ENCODE measurements around the gene NDUFAF7.
"Not testable (repeated sequence)": the region's sequence is repeated elsewhere in the genome, so short reads cannot be mapped to it uniquely, and the experiment has no call there.

Gene NDUFAF7

GRCh38 chr2:37283207-37283606, 51.7 kb downstream of the NDUFAF7 start:
- no peak for DNase-seq

GRCh38 chr2:37284381-37284780, 52.9 kb downstream of the NDUFAF7 start:
- no peak for DNase-seq

DNA sequence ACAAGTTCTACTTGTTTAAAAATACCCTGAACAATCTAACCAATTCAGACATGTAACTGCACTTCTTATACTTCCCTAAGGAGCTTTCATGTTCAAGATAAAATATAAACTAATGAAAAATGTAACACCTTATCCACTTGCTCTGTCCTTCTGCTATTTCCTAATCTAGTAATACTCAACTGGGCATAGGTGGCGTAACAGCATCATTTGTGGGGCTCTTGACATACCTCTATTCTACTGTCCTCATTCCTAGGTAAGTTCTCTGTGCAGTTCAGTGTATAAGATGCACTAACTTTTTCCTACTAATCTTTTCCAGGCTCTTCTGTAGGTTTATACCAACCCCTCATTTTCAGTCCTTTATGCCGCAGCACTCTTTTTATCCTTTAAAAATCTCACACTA, 56.5 kb downstream of the NDUFAF7 start:
- no peak for DNase-seq

DNA sequence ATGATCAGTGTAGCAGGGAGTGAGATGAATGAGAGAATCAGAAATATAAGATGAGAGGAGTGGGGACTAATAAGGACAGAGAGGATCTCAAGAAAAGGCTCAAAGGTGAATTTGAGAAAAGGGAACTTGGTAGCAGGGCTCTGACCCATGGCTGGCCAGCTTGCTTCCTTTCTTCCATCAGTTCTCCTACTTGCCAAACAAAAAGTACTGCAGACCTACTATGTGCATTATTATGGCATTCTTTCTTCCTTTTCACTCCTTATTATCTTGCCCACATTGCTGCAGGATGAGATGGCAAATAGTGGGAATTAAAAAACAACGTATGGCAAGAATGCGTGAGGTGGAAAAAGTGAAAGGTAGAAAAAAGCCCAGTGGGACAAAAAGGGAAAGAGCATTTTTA, 60.2 kb downstream of the NDUFAF7 start:
- no peak for DNase-seq

DNA sequence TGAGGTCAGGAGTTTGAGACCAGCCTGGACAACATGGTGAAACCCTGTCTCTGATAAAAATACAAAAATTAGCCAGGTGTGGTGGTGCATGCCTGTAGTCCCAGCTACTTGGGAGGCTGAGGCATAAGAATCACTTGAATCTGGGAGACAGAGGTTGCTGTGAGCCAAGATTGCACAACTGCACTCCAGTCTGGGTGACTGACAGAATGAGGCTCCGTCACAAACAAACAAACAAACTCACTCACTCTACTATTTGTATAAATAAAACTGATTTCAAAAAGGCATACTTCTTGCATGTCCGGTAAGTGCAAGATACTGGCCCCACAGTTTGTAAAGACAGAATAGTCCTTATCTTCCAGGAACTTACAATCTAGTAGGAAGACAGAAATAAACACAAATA, 63.4 kb downstream of the NDUFAF7 start:
- not testable (repeated sequence) for DNase-seq

GRCh38 chr2:37295469-37296073, 64.1 kb downstream of the NDUFAF7 start:
- no peak for DNase-seq

DNA sequence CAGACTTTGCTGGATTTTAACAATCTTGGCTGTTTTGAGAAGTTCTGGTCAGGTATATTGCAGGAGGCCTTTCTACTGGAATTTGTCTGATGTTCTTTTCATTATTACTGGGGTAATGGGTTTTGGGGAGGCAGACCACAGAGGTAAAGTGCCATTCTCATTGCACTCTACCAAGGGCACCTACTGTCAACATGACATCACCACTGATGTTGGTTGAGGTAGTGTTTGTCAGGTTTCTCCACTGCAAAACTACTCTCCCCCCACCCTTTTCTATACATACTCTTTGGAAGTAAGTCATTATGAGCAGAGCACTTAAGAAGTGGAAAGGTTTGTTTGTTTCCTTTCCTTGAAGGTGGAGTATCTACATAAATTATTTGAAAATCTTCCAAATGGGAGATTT, 66.2 kb downstream of the NDUFAF7 start:
- DNase-seq: no peak
